SH-SY5Y (cell line): ENCODE measurements around the gene CCDC144A.
"Not testable (repeated sequence)": the region's sequence is repeated elsewhere in the genome, so short reads cannot be mapped to it uniquely, and the experiment has no call there.

Experiments used
- GATA2 ChIP-seq: IDR thresholded peaks from 2 replicates; pipeline ENCODE4 v1.6.1; 2011; ENCODE audit warnings: mild to moderate bottlenecking, low read depth, low read length
- GATA3 ChIP-seq: IDR thresholded peaks from 2 replicates; pipeline ENCODE4 v1.6.1; 2011; ENCODE audit warnings: low read depth, mild to moderate bottlenecking, low read length, moderate library complexity

Gene CCDC144A

DNA sequence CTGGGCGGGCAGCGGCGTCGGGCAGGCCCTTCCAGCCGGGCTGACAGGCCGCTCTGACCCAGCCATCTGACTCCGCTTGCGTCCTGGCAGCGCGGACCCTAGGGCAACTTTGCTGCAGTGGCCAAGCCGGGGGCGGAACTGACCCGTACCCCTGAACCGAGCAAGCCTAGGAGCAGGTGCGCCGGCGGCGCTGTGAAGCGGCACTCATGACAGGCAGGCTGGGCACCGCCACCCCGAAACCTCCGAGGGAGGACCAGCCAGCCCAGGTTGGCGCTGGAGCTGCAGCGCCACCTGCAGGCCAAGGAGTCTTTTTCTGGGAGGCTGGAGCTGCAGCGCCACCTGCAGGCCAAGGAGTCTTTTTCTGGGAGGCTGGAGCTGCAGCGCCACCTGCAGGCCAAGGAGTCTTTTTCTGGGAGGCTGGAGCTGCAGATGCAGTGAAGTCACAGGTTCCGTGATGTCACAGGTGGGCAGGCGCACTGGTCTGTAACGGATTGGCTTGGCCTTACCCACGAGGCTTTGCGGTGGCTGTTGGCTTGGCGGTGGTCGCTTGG lies at the start of gene CCDC144A:
CCDC144A (plus strand) TSS at position 511 of the 551 bp plus-strand sequence. CDS start 160 bp downstream, outside the sequence.
- TF ChIP-seq GATA3, GATA2: not testable (repeated sequence)

GRCh38 chr17:16649585-16649984 lies 40.5 kb upstream of the CCDC144A start:
- TF ChIP-seq GATA2, result no peak
- TF ChIP-seq GATA3, result no peak

GRCh38 chr17:16652252-16652651 lies 37.8 kb upstream of the CCDC144A start:
- no peak for TF ChIP-seq GATA3
- no peak for TF ChIP-seq GATA2

- TF ChIP-seq GATA3, result no peak
- no peak for TF ChIP-seq GATA2
These were observed 37.1 kb upstream of the CCDC144A start for GRCh38 chr17:16652847-16653366.

- no peak for TF ChIP-seq GATA2
- TF ChIP-seq GATA3, result no peak
These were observed 36.5 kb upstream of the CCDC144A start, which contains the start of gene ZNF624 for GRCh38 chr17:16653367-16654041. TSS of gene ZNF624 (minus strand) at chr17:16653850.

DNA sequence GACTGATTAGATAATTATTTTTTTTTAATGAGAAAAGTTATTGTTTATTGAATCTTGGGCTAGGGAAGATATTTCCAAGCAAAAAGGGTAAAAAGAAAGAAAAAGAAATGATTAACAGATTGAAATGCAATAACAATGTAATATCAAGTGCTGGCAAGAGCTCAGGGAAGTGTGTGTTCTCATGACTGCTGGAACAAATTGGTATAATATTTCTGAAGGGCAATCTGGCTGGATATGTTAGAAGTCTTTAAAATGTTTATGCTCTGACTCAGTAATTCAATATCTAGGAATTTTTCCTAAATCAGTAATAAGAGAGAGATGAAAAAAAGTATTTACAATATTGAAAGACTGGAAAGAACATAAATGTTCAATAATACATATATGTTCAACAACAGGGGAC lies 28.8 kb upstream of the CCDC144A start:
- TF ChIP-seq GATA2, result no peak
- no peak for TF ChIP-seq GATA3

DNA sequence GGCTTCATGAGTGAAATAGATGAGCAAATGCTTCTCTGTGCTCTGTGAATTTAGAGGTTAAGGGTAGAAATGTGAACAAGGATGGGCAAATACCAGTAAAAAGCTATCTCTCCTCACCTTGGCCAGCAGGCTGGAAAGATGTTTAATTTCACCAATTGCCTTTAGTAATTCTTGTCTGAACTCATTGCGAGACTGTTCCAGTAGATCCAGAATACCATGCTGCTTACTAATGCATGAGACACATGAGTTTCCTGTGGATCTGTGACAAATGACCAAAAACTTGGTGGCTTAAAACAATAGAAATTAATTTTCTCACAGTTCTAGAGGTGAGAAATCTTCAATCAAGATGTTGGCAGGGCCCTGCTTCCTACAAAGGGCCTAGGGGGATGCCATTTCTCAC lies 27.1 kb upstream of the CCDC144A start:
- TF ChIP-seq GATA2 (no peak), GATA3 (no peak)

GRCh38 chr17:16676676-16677268 lies 13.3 kb upstream of the CCDC144A start:
- no peak for TF ChIP-seq GATA2
- TF ChIP-seq GATA3, result no peak

- TF ChIP-seq GATA2 (no peak), GATA3 (no peak)
These were observed 124.4 kb downstream of the CCDC144A start for GRCh38 chr17:16814439-16814838.

DNA sequence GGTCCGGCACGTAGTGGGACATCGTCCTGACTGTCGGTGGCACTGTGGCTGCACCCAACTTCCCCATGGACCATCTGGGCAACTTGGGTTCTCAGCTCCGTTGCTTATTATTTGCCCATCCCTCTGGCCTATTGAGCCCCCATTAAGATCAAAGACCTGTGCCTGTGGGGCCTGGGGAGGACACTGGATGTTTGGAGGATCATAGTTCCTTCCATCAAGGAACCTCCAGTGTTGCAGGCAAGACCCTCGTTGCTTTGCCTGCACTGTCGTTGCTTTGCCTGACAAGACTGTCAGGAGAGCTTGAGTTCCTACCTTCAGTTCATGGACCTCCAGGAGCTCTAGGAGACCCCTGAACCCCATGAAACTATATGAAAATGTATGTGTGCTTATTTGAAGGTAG lies 127.2 kb downstream of the CCDC144A start:
- no peak for TF ChIP-seq GATA3
- no peak for TF ChIP-seq GATA2

DNA sequence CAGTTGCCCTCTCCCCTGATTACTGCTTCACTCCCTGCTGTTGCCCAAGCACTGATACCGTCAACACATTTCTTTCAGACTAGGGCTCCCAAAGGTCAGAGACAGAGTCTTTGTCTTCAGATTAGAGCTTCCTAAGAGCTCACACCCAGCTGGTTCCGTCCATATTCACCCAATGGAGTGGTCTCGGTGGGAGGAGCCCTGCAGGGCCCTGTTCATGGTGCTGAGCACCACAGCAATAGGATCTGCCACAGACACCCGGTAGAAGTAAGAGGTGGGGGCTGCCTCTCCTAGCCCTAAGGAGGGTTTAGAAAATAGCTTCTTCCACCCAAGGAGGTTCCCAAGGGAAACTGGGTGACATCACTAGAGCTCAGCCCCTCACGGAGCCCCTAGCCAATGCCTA lies 128.3 kb downstream of the CCDC144A start:
- TF ChIP-seq GATA3 (no peak), GATA2 (no peak)

- TF ChIP-seq GATA2 (no peak), GATA3 (no peak)
These were observed 129.0 kb downstream of the CCDC144A start for GRCh38 chr17:16818821-16819683.

DNA sequence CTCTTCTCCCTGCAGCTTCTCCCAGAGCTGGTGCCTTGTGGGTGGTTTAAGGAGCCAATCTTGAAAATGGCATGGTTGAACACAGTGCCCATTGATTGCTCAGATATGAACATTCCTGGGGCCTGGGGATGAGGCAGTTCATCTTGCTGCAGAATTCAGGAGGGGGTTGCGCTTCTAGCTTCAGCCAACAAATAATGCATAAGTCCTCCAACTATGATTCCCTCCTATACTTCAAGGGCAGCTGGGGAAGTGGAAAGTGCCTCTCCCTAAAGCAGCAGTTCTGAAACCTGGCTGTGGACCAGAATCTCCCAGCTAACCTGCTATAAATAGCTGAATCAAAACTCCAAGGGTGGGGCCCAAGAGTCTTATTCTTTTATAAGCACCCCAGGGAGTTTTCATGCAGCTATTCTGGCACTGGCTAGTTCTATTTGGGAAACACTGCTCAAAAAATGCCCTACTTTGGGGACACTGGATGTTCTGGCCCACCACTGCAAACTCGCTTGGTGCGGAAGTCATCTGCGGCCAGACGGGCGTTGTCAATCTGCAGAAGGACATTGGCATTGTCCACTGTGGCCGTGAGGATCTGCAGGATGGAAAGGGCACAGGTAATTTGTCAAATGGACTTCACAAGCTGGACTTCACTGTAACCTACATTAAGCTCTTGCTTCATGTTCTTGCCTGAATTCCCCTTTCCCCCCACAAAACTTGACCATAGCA lies 130.3 kb downstream of the CCDC144A start:
- TF ChIP-seq GATA3, result no peak
- TF ChIP-seq GATA2, result no peak
